PC-9 (cell line): ENCODE data around the gene MSLN. TPM values are rescaled to one million over a fixed set of nuclear protein-coding genes. Genes with fewer than 3 reads are reported as not detected.

ENCODE experiments used
- BruUV-seq: library from RNA; stranded (reverse); fragments of 400-500 nt; replicated peaks from 2 replicates; lab custom pipeline; 2021; lab: Mats Ljungman, UMichigan
- CTCF ChIA-PET: fragments of 300-600 bp; sonication (Branson Sonifier 250); formaldehyde crosslinking; loops from one replicate; lab custom pipeline; 2022; ENCODE audit warnings: antibody characterized with exemption; lab: Charles Lee
- POLR2A ChIA-PET: fragments of 300-600 bp; sonication (Branson Sonifier 250); formaldehyde crosslinking; loops from one replicate; lab custom pipeline; 2022; ENCODE audit warnings: antibody characterized with exemption; ENCODE audit not compliant: unreplicated experiment; lab: Charles Lee
- DNase-seq, 2 experiments: peaks; one replicate each; pipeline versions ENCODE4 v3.0.0 to v3.0.0-alpha.2; 2015 to 2022; ENCODE audit warnings: mixed read lengths in 1 of 2
- H2AFZ ChIP-seq: fragments of 200-600 bp; sonication (generic); 2 replicates; pipeline ENCODE4 v1.8.1; 2017; ENCODE audit warnings: antibody characterized with exemption
- H3F3A ChIP-seq: fragments of 200-600 bp; sonication (generic); 2 replicates; pipeline ENCODE4 v1.8.1; 2017; ENCODE audit warnings: antibody characterized with exemption, mild to moderate bottlenecking, low read depth; ENCODE audit not compliant: insufficient read depth
- H3K27ac ChIP-seq: fragments of 200-600 bp; sonication (generic); 2 replicates; pipeline ENCODE4 v1.6.1; 2016; ENCODE audit warnings: mixed run types
- H3K27me3 ChIP-seq: fragments of 200-600 bp; sonication (generic); 2 replicates; pipeline ENCODE4 v1.6.1; 2016; ENCODE audit warnings: low read depth, mixed run types; ENCODE audit not compliant: insufficient read depth
- H3K36me3 ChIP-seq: fragments of 200-600 bp; sonication (generic); 2 replicates; pipeline ENCODE4 v1.6.1; 2016; ENCODE audit warnings: low read depth, mixed run types
- H3K4me1 ChIP-seq: fragments of 200-600 bp; sonication (generic); replicated peaks from 2 replicates; pipeline ENCODE4 v1.6.1; 2016; ENCODE audit warnings: mixed run types; ENCODE audit not compliant: insufficient read depth
- H3K4me2 ChIP-seq: fragments of 200-600 bp; sonication (generic); 2 replicates; pipeline ENCODE4 v1.6.1; 2017; ENCODE audit warnings: mixed run types
- H3K4me3 ChIP-seq: fragments of 200-600 bp; sonication (generic); 2 replicates; pipeline ENCODE4 v1.6.1; 2016; ENCODE audit warnings: mixed run types
- H3K79me2 ChIP-seq: fragments of 200-600 bp; sonication (generic); 2 replicates; pipeline ENCODE4 v1.6.1; 2017; ENCODE audit warnings: low read depth, mixed run types
- H3K9me2 ChIP-seq: fragments of 200-600 bp; sonication (generic); 2 replicates; pipeline ENCODE4 v1.8.1; 2017; ENCODE audit warnings: mild to moderate bottlenecking; ENCODE audit not compliant: insufficient read depth
- H3K9me3 ChIP-seq: fragments of 200-600 bp; sonication (generic); 2 replicates; pipeline ENCODE4 v1.8.1; 2016; ENCODE audit warnings: low read depth; ENCODE audit not compliant: insufficient read depth
- H4K20me1 ChIP-seq: fragments of 200-600 bp; sonication (generic); 2 replicates; pipeline ENCODE4 v1.8.1; 2017; ENCODE audit not compliant: insufficient read depth
- EZH2 ChIP-seq: fragments of 200-600 bp; sonication (generic); IDR thresholded peaks from 2 replicates; pipeline ENCODE4 v1.8.0; 2017; ENCODE audit warnings: antibody characterized with exemption, low read depth
- intact Hi-C: fragments of 100-400 bp; cut with micrococcal nuclease; formaldehyde crosslinking; loops from one replicate; pipeline ENCODE4 v1.10.0; 2022; ENCODE audit not compliant: unreplicated experiment
- microRNA-seq: library from miRNA; unstranded; fragments of <30 nt; microRNA quantifications from one replicate; pipeline ENCODE4 v1.2.0, GENCODE V29; 2021; ENCODE audit warnings: borderline number of aligned reads, borderline replicate concordance
- total RNA-seq: library from RNA; stranded (reverse); gene quantifications from 2 replicates; pipeline ENCODE4 v1.2.3, GENCODE V29; 2021
- TF ChIP-seq, protein P1 (sequence below): fragments of 200-600 bp; sonication (generic); conservative IDR thresholded peaks from 2 replicates; pipeline ENCODE4 v1.6.1; 2017; ENCODE audit warnings: mixed run types, antibody characterized with exemption, mild to moderate bottlenecking, moderate library complexity

Gene MSLN
- total RNA-seq, 1 experiment from 2014 or later = 59.9 TPM

DNA sequence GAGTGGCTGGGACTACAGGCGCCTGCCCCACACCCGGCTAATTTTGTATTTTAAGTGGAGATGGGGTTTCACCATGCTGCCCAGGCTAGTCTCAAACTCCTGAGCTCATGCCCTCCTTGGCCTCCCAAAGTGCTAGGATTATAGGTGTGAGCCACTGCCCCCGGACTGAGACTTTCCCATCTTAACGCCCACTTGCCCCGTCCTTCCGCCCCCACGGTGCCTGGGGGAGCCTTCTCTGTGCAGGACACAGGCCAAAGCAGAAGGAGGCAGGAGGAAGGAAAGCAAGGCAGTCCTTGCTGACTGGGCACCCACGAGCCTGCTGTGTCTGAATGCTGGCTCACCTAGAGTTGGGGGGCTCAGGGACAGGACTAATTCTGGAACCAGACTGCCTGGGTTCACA is 57.6 kb downstream of the MSLN start:
- Histone ChIP-seq H4K20me1 (no peaks in the 10 kb centered on the region), H3K9me3 (no peaks in the 10 kb centered on the region), H3K79me2 (no peaks in the 10 kb centered on the region), H3K36me3 (no peaks in the 10 kb centered on the region), H3K4me3 (no peak overlapping the region), H3K4me2 (no peak overlapping the region), H3K4me1 (peaks cover 11% of the 10 kb centered on the region), H2AFZ (no peak overlapping the region), H3K27me3 (peaks cover 51% of the 10 kb centered on the region), H3F3A (no peaks in the 10 kb centered on the region), H3K9me2 (no peaks in the 10 kb centered on the region), H3K27ac (no peak overlapping the region)
- ChIA-PET CTCF (no interaction called here), POLR2A (no interaction called here)
- DNase-seq = no peak
- no peak for TF ChIP-seq EZH2
- TF ChIP-seq, protein P1, sequence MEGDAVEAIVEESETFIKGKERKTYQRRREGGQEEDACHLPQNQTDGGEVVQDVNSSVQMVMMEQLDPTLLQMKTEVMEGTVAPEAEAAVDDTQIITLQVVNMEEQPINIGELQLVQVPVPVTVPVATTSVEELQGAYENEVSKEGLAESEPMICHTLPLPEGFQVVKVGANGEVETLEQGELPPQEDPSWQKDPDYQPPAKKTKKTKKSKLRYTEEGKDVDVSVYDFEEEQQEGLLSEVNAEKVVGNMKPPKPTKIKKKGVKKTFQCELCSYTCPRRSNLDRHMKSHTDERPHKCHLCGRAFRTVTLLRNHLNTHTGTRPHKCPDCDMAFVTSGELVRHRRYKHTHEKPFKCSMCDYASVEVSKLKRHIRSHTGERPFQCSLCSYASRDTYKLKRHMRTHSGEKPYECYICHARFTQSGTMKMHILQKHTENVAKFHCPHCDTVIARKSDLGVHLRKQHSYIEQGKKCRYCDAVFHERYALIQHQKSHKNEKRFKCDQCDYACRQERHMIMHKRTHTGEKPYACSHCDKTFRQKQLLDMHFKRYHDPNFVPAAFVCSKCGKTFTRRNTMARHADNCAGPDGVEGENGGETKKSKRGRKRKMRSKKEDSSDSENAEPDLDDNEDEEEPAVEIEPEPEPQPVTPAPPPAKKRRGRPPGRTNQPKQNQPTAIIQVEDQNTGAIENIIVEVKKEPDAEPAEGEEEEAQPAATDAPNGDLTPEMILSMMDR = no peak
- BruUV-seq = no TSS peak
- intact Hi-C loops = loop anchor here (10.0 kb wide), 1 partner anchor 157 kb away; the partner anchor contains the start of gene LMF1

Small RNA genes lying within 50 kb of the gene (microRNA-seq; reads per million reads assigned to microRNA genes)
- gene MIR662 = not detected

Other genes with a start within 250 kb of the MSLN start
- 66.8 and 68.9 TPM in 2 replicates for gene CAPN15, start 233.0 kb upstream of the MSLN start, total RNA-seq
- 0.35 TPM in 1 of 2 replicates, not detected in the other for gene PRR35, start 200.3 kb upstream of the MSLN start, total RNA-seq
- not detected in 2 replicates for gene NHLRC4, start 193.7 kb upstream of the MSLN start, total RNA-seq
- gene PIGQ, start 190.8 kb upstream of the MSLN start, total RNA-seq = 72.5 and 96.1 TPM in 2 replicates
- gene RAB40C, start 170.7 kb upstream of the MSLN start, total RNA-seq = 43.6 and 47.1 TPM in 2 replicates
- gene WFIKKN1, start 129.7 kb upstream of the MSLN start, total RNA-seq = 6.9 and 9.2 TPM in 2 replicates
- gene METTL26, start 124.4 kb upstream of the MSLN start, total RNA-seq = 144 and 158 TPM in 2 replicates
- 64.2 and 69.6 TPM in 2 replicates for gene MCRIP2, start 118.9 kb upstream of the MSLN start, total RNA-seq
- gene WDR90, start 111.4 kb upstream of the MSLN start, total RNA-seq = 118 and 126 TPM in 2 replicates
- gene RHOT2, start 92.6 kb upstream of the MSLN start, total RNA-seq = 143 and 173 TPM in 2 replicates
- 18.1 and 19.9 TPM in 2 replicates for gene RHBDL1, start 85.1 kb upstream of the MSLN start, total RNA-seq
- gene STUB1, start 80.3 kb upstream of the MSLN start, total RNA-seq = 174 and 211 TPM in 2 replicates
- gene JMJD8, start 76.4 kb upstream of the MSLN start, total RNA-seq = 57.4 and 61.6 TPM in 2 replicates
- gene WDR24, start 70.3 kb upstream of the MSLN start, total RNA-seq = 23.9 and 33.6 TPM in 2 replicates
- 22.2 and 24.0 TPM in 2 replicates for gene FBXL16, start 54.9 kb upstream of the MSLN start, total RNA-seq
- 77.5 and 88.5 TPM in 2 replicates for gene METRN, start 45.6 kb upstream of the MSLN start, total RNA-seq
- gene ANTKMT, start 39.6 kb upstream of the MSLN start, total RNA-seq = 55.0 and 102 TPM in 2 replicates
- 4.2 and 6.4 TPM in 2 replicates for gene CCDC78, start 34.3 kb upstream of the MSLN start, total RNA-seq
- gene HAGHL, start 33.6 kb upstream of the MSLN start, total RNA-seq = 31.0 and 57.6 TPM in 2 replicates
- 44.2 and 45.8 TPM in 2 replicates for gene CIAO3, start 19.7 kb upstream of the MSLN start, total RNA-seq
- 53.3 and 56.7 TPM in 2 replicates for gene RPUSD1, start 27.6 kb downstream of the MSLN start, total RNA-seq
- 67.7 and 77.8 TPM in 2 replicates for gene CHTF18, start 27.9 kb downstream of the MSLN start, total RNA-seq
- gene GNG13, start 40.0 kb downstream of the MSLN start, total RNA-seq = not detected in 2 replicates
- 31.3 and 35.6 TPM in 2 replicates for gene LMF1, start 210.2 kb downstream of the MSLN start, total RNA-seq
- gene SOX8, start 221.0 kb downstream of the MSLN start, total RNA-seq = not detected in 2 replicates